Dendritic cell treated with granulocyte-macrophage colony-stimulating factor and Interleukin-4, amounts not matched to agents 40 ng/mL and 50 ng/mL, for 4 days (primary cell): Measurements from ENCODE around the gene IRF1.
"Not testable (repeated sequence)": the region's sequence is repeated elsewhere in the genome, so short reads cannot be mapped to it uniquely, and the experiment has no call there.

Source experiments
- H3K27ac Mint-ChIP-seq: one replicate; pipeline ENCODE4 v1.8.0; 2022; ENCODE audit warnings: mild to moderate bottlenecking, mixed read lengths
- H3K27me3 Mint-ChIP-seq: one replicate; pipeline ENCODE4 v1.8.0; 2022; ENCODE audit warnings: mild to moderate bottlenecking, mixed read lengths
- H3K36me3 Mint-ChIP-seq: one replicate; pipeline ENCODE4 v1.8.0; 2022; ENCODE audit warnings: low read depth, mixed read lengths
- H3K4me1 Mint-ChIP-seq: one replicate; pipeline ENCODE4 v1.8.0; 2022; ENCODE audit warnings: low read depth, mixed read lengths
- H3K4me3 Mint-ChIP-seq: one replicate; pipeline ENCODE4 v1.8.0; 2022; ENCODE audit warnings: mild to moderate bottlenecking, moderate library complexity, mixed read lengths
- H3K9me3 Mint-ChIP-seq: one replicate; pipeline ENCODE4 v1.8.0; 2022; ENCODE audit warnings: mixed read lengths
- intact Hi-C: fragments of 100-400 bp; cut with micrococcal nuclease; formaldehyde crosslinking; loops from one replicate; pipeline ENCODE4 v1.15.0; 2022

The IRF1 gene

DNA sequence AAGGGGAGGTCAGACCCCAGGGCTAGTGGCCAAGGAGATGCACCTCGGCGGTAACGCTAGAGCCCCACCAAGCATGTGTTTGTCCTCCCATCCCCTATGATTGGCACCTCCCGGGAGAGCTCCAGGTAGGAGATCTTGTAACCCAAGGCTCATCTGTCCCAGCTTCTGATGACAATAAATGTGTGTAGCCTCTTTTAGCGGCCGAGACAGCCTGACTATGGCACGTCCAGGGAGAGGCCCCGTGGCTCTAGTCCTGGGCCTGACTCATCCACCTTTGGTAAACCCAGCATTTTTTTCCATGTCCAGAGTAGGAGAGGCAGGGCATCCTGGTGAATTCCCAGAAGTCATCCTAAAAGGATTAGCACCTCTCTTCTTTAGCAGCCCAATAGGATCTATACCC, 39.2 kb downstream of the IRF1 start:
- H3K27me3 Mint-ChIP-seq: no peaks in the 10 kb centered on the region
- H3K36me3 Mint-ChIP-seq: peaks cover 19% of the 10 kb centered on the region
- peaks cover 61% of the 10 kb centered on the region for H3K4me1 Mint-ChIP-seq
- intact Hi-C loops: no loop called here
- H3K9me3 Mint-ChIP-seq: no peaks in the 10 kb centered on the region
- H3K27ac Mint-ChIP-seq: no peak overlapping the region
- no peak overlapping the region for H3K4me3 Mint-ChIP-seq

DNA sequence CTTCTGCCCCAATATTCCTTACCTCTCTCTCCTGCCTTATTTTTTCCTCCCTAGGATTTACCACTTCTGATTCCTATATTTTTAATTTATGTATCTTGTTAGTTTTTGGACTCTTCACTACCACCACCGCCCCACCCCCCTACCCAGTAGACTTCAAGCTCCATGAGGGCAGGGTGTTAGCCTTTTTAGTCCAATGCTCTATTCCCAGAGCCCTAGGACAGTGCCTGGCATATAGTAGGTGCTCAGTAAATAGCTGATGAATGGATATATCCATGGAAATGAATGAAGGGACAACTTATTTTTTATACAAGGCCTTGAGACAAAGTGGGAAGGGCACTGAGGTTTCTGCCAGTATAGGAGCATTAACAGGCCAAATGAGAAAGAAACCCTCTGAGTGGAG, 41.5 kb downstream of the IRF1 start:
- no peaks in the 10 kb centered on the region for H3K9me3 Mint-ChIP-seq
- peaks cover 44% of the 10 kb centered on the region for H3K4me1 Mint-ChIP-seq
- H3K27ac Mint-ChIP-seq: peak overlapping the region; percentile 38
- intact Hi-C loops: no loop called here
- peaks cover 13% of the 10 kb centered on the region for H3K36me3 Mint-ChIP-seq
- no peaks in the 10 kb centered on the region for H3K27me3 Mint-ChIP-seq
- H3K4me3 Mint-ChIP-seq: no peak overlapping the region

DNA sequence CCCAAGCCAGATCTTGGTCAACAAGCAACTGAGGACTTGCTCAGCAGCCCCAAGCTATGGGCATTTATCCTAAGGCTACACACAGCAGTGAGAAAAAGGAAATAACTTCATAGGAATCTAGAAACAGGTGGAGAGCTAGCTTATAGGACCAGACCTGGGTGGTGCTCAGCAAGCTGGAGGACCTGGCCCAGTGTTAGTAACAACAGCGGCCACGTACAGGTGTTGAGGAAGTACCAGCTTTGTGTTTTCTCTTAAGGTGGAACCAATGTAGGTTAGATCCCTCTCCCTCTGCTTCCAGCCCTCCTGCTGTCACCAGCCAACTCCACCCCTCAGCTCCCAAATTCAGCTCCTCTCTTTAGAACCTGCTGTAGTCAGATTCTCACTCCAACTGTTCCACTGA, 43.4 kb downstream of the IRF1 start:
- H3K27ac Mint-ChIP-seq: peak overlapping the region; percentile 38
- peaks cover 42% of the 10 kb centered on the region for H3K4me1 Mint-ChIP-seq
- intact Hi-C loops: no loop called here
- H3K9me3 Mint-ChIP-seq: no peaks in the 10 kb centered on the region
- no peaks in the 10 kb centered on the region for H3K27me3 Mint-ChIP-seq
- H3K4me3 Mint-ChIP-seq: no peak overlapping the region
- peaks cover 11% of the 10 kb centered on the region for H3K36me3 Mint-ChIP-seq

DNA sequence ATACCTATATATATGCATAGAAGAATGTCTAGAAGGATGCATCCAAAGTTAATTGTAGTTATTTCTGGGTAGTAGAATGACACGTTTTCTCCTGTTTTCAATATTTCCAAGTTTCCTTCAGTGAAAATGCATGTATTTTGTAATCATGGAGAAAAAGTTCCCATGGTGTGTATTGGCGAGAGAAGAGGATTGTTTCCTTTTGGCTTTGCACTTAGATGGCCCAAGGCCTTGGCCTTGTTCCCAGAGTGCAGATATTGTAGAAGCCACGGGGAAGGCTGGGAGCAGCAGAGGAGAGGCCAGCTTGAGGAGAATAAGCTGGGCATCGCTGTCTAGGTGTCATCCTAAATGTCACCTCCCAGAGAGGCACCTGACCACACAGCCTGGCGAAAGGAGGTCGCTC, 44.0 kb downstream of the IRF1 start:
- Mint-ChIP-seq H3K4me1 (peaks cover 47% of the 10 kb centered on the region), H3K36me3 (peaks cover 11% of the 10 kb centered on the region)
- intact Hi-C loops: no loop called here

DNA sequence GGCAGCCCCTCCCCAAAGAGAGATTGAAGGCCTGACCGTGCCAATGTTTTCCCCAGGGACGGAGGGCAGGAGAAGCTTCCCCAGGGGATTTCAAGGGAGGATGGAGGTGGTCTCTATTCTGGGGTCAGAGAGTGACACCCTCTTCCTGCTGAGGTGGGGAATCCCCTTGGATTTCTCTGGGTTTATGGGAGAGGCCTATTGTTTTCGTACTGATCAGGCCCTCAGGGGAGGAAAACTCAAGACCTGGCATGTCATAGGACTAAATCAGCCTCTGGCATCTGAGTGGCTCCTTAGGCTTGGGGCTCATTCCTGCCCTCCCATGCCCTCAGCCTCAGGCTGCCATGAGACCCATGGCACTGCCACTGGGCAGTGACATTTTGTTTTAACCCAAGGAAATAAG, 44.6 kb downstream of the IRF1 start:
- Mint-ChIP-seq H3K27ac (no peak overlapping the region), H3K9me3 (no peaks in the 10 kb centered on the region), H3K4me3 (no peak overlapping the region), H3K4me1 (peaks cover 47% of the 10 kb centered on the region), H3K36me3 (peaks cover 11% of the 10 kb centered on the region), H3K27me3 (no peaks in the 10 kb centered on the region)
- intact Hi-C loops: no loop called here

More for the DNA sequence above, 44.0 kb downstream of the IRF1 start:
- Mint-ChIP-seq H3K4me3 (no peak overlapping the region), H3K9me3 (no peaks in the 10 kb centered on the region), H3K27me3 (no peaks in the 10 kb centered on the region), H3K27ac (peak overlapping the region; percentile 35)

DNA sequence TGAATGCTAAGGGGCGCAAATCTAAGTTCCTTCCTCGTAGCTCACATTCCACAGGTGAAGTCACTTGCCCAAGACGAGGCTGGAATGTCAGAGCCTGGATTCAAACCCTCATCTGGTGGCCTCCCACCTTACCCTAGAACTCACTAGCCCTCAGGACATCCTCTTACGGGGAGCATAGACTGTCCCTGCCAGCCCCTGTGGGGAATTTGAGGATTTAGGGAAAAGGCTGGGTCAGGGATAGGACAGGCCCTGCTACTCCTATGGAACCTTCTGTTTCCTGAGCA, 45.0 kb downstream of the IRF1 start:
- Mint-ChIP-seq H3K36me3 (peaks cover 11% of the 10 kb centered on the region), H3K4me3 (no peak overlapping the region), H3K27me3 (no peaks in the 10 kb centered on the region), H3K27ac (no peak overlapping the region), H3K4me1 (peaks cover 47% of the 10 kb centered on the region), H3K9me3 (no peaks in the 10 kb centered on the region)
- intact Hi-C loops: no loop called here

DNA sequence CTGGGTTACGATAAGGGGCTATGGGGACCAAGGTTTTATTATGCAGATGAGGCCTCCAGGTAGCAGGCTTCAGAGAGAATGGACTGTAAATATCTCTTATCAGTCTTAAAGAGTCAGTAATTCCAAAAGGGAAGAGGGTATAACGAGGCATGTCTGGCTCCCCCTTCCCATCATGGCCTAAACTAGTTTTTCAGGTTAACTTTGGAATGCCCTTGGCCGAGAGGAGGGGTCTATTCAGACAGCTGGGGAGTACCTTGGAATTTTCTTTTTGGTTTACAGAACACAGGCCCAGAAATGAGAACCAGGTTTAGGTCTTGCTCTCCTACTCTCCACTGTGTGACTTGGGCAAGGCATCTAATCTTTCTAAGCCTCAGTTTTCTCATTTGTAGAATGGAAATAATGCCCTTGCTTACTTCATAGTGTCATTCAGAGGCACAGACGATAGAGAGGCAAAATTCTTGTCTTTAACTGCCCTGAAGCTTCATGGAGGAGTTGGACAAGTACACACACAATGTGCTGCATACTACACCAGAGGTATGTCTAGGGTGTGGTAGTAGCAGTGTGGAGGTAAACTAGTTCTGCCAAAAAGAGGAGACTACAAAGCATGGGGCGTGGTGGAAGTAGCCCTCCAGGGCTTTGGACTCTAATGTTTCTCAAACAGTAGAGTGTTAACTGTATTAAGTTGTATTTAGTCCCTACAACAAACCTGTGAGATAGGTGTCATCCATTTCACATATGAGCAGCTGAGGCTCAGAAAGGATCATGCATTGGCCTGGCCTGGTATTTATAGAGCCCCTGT, 45.5 kb downstream of the IRF1 start:
- H3K4me1 Mint-ChIP-seq: peaks cover 48% of the 10 kb centered on the region
- peaks cover 11% of the 10 kb centered on the region for H3K36me3 Mint-ChIP-seq
- H3K27ac Mint-ChIP-seq: no peak overlapping the region
- no peaks in the 10 kb centered on the region for H3K27me3 Mint-ChIP-seq
- intact Hi-C loops: no loop called here
- no peaks in the 10 kb centered on the region for H3K9me3 Mint-ChIP-seq
- no peak overlapping the region for H3K4me3 Mint-ChIP-seq

DNA sequence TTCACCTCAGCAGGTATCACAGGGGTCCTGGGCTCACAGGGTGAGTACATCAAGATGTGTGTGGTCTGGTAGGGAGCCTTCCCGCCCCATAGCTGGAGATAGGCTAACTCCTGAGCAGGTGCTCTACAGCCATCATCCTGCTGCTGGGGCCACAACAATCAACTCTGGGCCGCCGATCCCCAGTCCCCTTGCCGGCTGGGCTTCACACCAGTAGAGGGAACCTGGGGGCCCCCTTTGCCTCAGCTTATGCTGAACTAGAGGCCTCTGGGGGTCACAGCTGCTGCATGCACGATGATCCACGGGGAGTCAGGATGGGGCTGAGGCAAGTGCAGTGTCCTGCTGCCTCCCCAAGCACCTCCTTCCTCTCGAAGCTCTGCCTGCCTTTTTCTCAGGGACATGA, 46.5 kb downstream of the IRF1 start:
- H3K36me3 Mint-ChIP-seq: peaks cover 11% of the 10 kb centered on the region

DNA sequence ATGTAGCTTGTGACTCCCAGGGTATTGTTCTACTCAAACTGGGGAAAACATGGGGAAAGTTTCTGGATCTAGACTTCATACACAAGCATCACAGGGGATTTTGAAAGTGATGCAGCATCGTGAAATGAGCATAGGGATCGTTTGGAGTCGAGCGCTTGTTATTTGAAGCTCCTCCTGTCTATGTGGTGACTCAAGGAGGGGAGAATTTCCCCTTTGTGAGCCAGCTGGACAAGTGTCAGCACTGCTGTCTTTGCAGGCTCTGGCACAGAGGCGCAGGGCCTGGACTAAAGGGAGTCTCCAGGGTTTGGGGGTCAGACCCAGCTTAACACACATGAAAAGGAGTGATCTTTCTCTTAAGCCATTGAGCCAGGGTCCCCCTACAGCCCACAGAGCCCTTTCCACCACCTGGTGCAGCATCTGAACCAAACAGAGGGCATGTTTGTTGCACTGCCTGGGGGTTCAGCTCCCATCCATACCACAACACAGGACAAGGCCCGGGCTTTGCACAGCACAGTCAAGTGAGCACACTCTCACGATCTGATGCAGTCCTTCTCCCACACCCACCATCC, 51.0 kb downstream of the IRF1 start:
- H3K9me3 Mint-ChIP-seq: no peaks in the 10 kb centered on the region
- intact Hi-C loops: no loop called here
- peaks cover 78% of the 10 kb centered on the region for H3K4me1 Mint-ChIP-seq
- H3K27ac Mint-ChIP-seq: peak overlapping the region; percentile 80
- H3K36me3 Mint-ChIP-seq: no peaks in the 10 kb centered on the region
- H3K27me3 Mint-ChIP-seq: no peaks in the 10 kb centered on the region
- H3K4me3 Mint-ChIP-seq: no peak overlapping the region

More for the DNA sequence above, 46.5 kb downstream of the IRF1 start:
- no peaks in the 10 kb centered on the region for H3K27me3 Mint-ChIP-seq
- H3K4me1 Mint-ChIP-seq: peaks cover 58% of the 10 kb centered on the region
- H3K27ac Mint-ChIP-seq: no peak overlapping the region
- no peaks in the 10 kb centered on the region for H3K9me3 Mint-ChIP-seq
- no peak overlapping the region for H3K4me3 Mint-ChIP-seq
- intact Hi-C loops: no loop called here

DNA sequence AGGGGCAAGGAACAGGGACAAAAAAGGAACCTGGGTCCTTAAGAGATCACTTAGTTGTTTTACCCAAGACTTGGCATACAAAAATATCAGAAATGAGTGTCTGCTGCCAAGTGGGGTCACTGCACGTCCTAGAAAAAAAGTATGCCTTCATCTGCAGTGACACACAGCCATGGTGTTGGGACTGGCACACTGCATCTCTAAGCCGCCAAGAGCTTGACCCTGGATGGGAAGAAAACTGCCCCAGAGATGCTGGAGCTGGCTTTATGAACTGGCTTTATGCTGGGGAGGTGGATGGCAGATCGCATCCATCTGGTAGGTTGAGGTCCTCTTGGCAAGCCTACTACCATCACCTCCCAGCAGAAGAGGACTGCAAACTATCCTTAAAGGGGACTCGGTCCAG, 51.7 kb downstream of the IRF1 start:
- Mint-ChIP-seq H3K36me3 (no peaks in the 10 kb centered on the region), H3K9me3 (no peaks in the 10 kb centered on the region), H3K4me1 (peaks cover 76% of the 10 kb centered on the region), H3K27me3 (no peaks in the 10 kb centered on the region), H3K4me3 (no peak overlapping the region), H3K27ac (peak overlapping the region; percentile 80)
- intact Hi-C loops: no loop called here

DNA sequence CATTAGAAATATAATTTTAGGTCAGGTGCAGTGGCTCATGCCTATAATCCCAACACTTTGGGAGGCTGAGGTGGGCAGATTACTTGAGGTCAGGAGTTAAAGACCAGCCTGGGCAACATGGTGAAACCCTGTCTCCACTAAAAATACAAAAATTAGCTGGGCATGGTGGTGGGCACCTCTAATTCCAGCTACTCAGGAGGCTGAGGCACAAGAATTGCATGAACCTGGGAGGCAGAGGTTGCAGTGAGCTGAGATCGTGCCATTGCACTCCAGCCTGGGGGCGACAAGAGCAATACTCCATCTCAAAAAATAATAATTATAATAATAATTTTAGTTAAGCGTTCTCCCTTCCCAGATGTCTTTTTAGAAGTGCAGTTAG, 52.3 kb downstream of the IRF1 start:
- H3K9me3 Mint-ChIP-seq, H3K27me3 Mint-ChIP-seq, intact Hi-C loops, H3K4me3 Mint-ChIP-seq, H3K36me3 Mint-ChIP-seq: not testable (repeated sequence)
- H3K27ac Mint-ChIP-seq: peak overlapping the region; percentile 25
- peaks cover 70% of the 10 kb centered on the region for H3K4me1 Mint-ChIP-seq

DNA sequence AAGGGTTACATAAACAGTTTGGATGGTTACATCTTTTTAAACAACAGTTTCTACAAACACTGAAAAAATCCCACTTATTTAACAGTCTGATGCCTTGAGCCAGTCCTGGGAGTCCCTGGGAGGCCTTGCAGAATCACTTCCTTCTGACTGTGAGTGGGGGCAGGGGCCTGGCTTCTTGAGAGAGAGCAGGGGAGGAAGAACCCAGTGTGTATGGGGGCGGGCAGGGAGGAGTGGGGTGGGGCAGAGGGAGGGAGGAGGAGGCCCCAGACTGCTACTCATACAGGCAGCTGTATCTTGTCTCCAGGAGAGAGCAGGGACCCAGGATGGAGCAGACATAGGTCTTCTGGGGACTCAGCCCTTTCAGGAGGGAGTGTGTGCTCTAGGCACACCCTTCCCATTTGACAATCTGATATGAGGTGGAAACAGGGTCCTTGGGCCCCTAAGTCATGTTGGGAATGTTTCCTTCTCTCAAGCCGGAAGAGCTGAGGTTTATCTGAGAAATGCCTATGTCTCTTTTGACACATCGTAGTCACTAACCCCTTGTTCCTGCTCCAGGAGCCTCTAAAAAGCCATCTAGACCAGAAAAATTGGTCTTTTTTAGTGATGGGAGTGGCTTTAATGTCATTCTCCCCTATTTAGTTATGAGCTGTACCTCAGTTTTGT, 52.8 kb downstream of the IRF1 start:
- H3K9me3 Mint-ChIP-seq: no peaks in the 10 kb centered on the region
- peak overlapping the region; percentile 4 for H3K4me3 Mint-ChIP-seq
- H3K4me1 Mint-ChIP-seq: peaks cover 70% of the 10 kb centered on the region
- intact Hi-C loops: no loop called here
- no peaks in the 10 kb centered on the region for H3K36me3 Mint-ChIP-seq
- H3K27ac Mint-ChIP-seq: peak overlapping the region; percentile 25
- no peaks in the 10 kb centered on the region for H3K27me3 Mint-ChIP-seq

DNA sequence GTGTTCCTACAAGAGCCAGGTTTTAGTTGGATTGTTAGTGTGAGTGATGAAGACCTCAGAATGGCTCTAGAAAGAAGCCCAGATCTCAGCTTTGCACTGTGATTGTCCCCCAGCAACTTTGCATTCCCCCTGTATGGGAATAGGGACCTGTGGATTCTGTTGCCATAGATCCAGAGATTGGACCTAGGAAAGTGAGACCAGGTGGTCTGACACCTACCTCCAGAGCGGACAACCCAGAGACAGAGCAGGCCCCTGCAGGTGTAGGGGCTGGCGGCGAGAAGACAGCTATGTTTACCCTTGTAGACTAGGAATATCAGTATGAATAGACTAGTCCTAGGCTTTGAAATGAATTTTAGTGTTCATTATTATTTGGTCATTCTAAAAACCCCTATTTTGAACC, 53.6 kb downstream of the IRF1 start:
- no peak overlapping the region for H3K4me3 Mint-ChIP-seq
- no peaks in the 10 kb centered on the region for H3K9me3 Mint-ChIP-seq
- no peaks in the 10 kb centered on the region for H3K27me3 Mint-ChIP-seq
- intact Hi-C loops: no loop called here
- H3K4me1 Mint-ChIP-seq: peaks cover 73% of the 10 kb centered on the region
- peak overlapping the region; percentile 25 for H3K27ac Mint-ChIP-seq
- H3K36me3 Mint-ChIP-seq: no peaks in the 10 kb centered on the region

DNA sequence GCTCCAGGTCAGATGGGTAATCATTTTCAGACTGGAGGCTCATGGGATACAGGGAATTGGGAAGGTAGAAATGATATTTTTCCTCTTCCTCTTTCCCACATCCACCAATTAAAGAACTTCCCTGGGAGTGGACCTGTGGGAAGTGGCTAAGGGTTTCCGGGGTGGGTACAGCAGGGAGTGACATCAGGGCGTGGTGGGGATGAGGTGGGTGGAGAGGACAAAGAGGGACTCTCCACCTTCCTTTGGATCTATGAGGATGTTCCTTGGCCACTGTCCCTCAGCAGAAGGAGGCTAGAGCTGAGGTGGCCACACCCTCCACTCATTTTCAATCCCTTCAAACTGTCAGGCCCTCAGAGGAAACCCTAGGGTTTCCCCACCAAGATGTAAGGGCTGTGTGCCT, 54.7 kb downstream of the IRF1 start:
- no peaks in the 10 kb centered on the region for H3K9me3 Mint-ChIP-seq
- intact Hi-C loops: no loop called here
- H3K27ac Mint-ChIP-seq: peak overlapping the region; percentile 25
- H3K4me1 Mint-ChIP-seq: peaks cover 78% of the 10 kb centered on the region
- H3K27me3 Mint-ChIP-seq: no peaks in the 10 kb centered on the region
- no peak overlapping the region for H3K4me3 Mint-ChIP-seq
- no peaks in the 10 kb centered on the region for H3K36me3 Mint-ChIP-seq
